PFSK-1 (cell line): Measurements from ENCODE around the gene RBMXL3.

Experiments
- FOXP2 ChIP-seq: optimal IDR thresholded peaks from 2 replicates; pipeline ENCODE3; 2011; ENCODE audit warnings: borderline replicate concordance, control low read depth, inconsistent platforms; ENCODE audit not compliant: insufficient read depth; ENCODE audit errors: extremely low read length, extremely low read depth
- POLR2AphosphoS5 ChIP-seq: IDR thresholded peaks from 2 replicates; pipeline ENCODE4 v1.6.1; 2012; ENCODE audit warnings: low read depth, mild to moderate bottlenecking, control low read depth, low read length, moderate library complexity
- SIN3A ChIP-seq: IDR thresholded peaks from 2 replicates; pipeline ENCODE4 v1.6.1; 2012; ENCODE audit warnings: mild to moderate bottlenecking, low read length, moderate library complexity, borderline replicate concordance; ENCODE audit not compliant: insufficient read depth
- TAF1 ChIP-seq: IDR thresholded peaks from 2 replicates; pipeline ENCODE4 v1.6.1; 2012; ENCODE audit warnings: low read length, control low read depth, borderline replicate concordance; ENCODE audit not compliant: insufficient read depth
- TF ChIP-seq, protein P1 (sequence below), 2 experiments: IDR thresholded peaks; 2 replicates each; pipeline versions ENCODE4 v1.6.1 to v1.8.0; 2011 to 2012; ENCODE audit warnings: low read depth in 2 of 2, low read length in 2 of 2, control low read depth in 1 of 2, inconsistent platforms in 1 of 2, mild to moderate bottlenecking in 1 of 2, moderate library complexity in 1 of 2; ENCODE audit not compliant: insufficient read depth in 1 of 2

DNA sequence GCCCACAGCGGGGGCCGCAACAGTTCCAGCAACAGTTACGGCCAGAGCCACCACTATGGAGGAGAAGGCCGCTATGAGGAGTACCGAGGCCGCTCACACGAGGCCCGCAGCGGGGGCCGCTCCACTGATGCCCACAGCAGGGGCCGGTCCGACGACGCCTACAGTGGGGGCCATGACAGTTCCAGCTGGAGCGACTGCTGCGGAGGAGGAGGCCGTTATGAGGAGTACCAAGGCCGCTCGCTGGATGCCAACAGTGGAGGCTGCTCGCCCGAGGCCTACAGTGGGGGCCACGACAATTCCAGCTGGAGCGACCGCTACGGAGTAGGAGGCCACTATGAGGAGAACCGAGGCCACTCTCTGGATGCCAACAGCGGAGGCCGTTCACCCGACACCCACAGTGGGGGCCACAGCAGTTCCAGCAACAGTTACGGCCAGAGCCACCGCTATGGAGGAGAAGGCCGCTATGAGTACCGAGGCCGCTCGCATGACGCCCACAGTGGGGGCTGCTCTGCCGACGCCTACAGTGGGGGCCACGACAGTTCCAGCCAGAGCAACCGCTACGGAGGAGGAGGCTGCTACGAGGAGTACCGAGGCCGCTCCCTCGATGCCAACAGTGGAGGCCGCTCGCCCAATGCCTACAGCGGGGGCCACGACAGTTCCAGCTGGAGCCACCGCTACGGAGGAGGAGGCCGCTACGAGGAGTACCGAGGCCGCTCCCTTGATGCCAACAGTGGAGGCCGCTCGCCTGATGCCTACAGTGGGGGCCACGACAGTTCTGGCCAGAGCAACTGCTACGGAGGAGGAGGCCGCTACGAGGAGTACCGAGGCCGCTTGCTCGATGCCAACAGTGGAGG lies 1.7 kb downstream of the RBMXL3 start:
- TF ChIP-seq, protein P1, sequence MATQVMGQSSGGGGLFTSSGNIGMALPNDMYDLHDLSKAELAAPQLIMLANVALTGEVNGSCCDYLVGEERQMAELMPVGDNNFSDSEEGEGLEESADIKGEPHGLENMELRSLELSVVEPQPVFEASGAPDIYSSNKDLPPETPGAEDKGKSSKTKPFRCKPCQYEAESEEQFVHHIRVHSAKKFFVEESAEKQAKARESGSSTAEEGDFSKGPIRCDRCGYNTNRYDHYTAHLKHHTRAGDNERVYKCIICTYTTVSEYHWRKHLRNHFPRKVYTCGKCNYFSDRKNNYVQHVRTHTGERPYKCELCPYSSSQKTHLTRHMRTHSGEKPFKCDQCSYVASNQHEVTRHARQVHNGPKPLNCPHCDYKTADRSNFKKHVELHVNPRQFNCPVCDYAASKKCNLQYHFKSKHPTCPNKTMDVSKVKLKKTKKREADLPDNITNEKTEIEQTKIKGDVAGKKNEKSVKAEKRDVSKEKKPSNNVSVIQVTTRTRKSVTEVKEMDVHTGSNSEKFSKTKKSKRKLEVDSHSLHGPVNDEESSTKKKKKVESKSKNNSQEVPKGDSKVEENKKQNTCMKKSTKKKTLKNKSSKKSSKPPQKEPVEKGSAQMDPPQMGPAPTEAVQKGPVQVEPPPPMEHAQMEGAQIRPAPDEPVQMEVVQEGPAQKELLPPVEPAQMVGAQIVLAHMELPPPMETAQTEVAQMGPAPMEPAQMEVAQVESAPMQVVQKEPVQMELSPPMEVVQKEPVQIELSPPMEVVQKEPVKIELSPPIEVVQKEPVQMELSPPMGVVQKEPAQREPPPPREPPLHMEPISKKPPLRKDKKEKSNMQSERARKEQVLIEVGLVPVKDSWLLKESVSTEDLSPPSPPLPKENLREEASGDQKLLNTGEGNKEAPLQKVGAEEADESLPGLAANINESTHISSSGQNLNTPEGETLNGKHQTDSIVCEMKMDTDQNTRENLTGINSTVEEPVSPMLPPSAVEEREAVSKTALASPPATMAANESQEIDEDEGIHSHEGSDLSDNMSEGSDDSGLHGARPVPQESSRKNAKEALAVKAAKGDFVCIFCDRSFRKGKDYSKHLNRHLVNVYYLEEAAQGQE (IDR thresholded peaks at IDR 0.05; ENCODE audit: insufficient read depth in 1 of 2, low read depth in 2 of 2, low read length in 2 of 2) = no peak
- TF ChIP-seq POLR2AphosphoS5 (no peak), SIN3A (no peak), TAF1 (no peak), FOXP2 (no peak)
